ENCODE results near the gene ZNF79. TPM values are rescaled to one million over a fixed set of nuclear protein-coding genes. Genes with fewer than 3 reads are reported as not detected.

Gene ZNF79
- total RNA-seq, 1 donor from 2014 or later = 14.1 TPM

DNA sequence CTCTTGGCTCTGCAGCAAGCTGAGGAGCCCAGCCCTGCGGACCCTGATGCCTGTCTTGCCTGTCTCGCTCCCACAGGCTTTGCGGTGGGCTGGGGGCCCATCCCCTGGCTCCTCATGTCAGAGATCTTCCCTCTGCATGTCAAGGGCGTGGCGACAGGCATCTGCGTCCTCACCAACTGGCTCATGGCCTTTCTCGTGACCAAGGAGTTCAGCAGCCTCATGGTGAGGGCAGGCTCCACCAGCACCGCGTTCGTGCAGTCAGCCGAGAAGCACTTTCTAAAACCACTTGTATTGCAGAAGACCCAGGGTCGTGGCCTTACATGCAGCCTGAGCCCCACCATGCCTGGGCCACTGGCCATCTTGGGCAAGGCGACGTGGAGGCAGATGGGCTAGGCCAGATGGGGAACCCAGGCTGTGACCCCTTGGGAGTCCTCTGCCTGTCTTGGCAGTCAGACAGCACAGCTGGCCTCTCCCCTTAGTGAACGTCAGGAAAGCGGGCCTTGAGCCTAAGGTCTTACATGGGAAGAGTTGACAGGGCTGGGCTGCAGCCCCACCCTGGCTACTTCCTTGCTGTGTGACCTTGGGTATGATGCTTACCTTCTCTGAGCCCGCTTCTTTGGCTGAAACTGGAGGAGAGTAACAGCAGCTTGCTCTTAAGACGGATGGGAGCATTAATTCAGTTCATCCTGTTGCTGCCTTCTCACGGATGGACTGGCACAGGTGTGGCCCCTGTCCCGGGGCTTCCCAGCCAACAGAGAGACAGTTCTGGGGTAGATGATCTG lies 18.6 kb upstream of the ZNF79 start:
- Mint-ChIP-seq H3K36me3 (peaks cover 3% of the 10 kb centered on the region), H3K4me1 (ENCODE audit: unreplicated experiment) (peaks cover 3% of the 10 kb centered on the region), H3K4me3 (no peak overlapping the region), H3K27ac (no peak overlapping the region), H3K9me3 (no peaks in the 10 kb centered on the region), H3K27me3 (no peaks in the 10 kb centered on the region)
- TF ChIP-seq, protein P1, sequence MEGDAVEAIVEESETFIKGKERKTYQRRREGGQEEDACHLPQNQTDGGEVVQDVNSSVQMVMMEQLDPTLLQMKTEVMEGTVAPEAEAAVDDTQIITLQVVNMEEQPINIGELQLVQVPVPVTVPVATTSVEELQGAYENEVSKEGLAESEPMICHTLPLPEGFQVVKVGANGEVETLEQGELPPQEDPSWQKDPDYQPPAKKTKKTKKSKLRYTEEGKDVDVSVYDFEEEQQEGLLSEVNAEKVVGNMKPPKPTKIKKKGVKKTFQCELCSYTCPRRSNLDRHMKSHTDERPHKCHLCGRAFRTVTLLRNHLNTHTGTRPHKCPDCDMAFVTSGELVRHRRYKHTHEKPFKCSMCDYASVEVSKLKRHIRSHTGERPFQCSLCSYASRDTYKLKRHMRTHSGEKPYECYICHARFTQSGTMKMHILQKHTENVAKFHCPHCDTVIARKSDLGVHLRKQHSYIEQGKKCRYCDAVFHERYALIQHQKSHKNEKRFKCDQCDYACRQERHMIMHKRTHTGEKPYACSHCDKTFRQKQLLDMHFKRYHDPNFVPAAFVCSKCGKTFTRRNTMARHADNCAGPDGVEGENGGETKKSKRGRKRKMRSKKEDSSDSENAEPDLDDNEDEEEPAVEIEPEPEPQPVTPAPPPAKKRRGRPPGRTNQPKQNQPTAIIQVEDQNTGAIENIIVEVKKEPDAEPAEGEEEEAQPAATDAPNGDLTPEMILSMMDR (conservative IDR thresholded peaks at IDR 0.05) = no peak
- no peak for DNase-seq (ENCODE audit: extremely low spot score, unreplicated experiment)

GRCh38 chr9:127406799-127407491 lies 17.2 kb upstream of the ZNF79 start:
- no peak overlapping the region for H3K27ac Mint-ChIP-seq
- no peak overlapping the region for H3K4me3 Mint-ChIP-seq
- TF ChIP-seq, protein P1 (conservative IDR thresholded peaks at IDR 0.05) = no peak
- no peaks in the 10 kb centered on the region for H3K9me3 Mint-ChIP-seq
- peaks cover 3% of the 10 kb centered on the region for H3K36me3 Mint-ChIP-seq
- DNase-seq (ENCODE audit: extremely low spot score, unreplicated experiment) = no peak
- H3K27me3 Mint-ChIP-seq = no peaks in the 10 kb centered on the region
- peaks cover 3% of the 10 kb centered on the region for H3K4me1 Mint-ChIP-seq (ENCODE audit: unreplicated experiment)

DNA sequence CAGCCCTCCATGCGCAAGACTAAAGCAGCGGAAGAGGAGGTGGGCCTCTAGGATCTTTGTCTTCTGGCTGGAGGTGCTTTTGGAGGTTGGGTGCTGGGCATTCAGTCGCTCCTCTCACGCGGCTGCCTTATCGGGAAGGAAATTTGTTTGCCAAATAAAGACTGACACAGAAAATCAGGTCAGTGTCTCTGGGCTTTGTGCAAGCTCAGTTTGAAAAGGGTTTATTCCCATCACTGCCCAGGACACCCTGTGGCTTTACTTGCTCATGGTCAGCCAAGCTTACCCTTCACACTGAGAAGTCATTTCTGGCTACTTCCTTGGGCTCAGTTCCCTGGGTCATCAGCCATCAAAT lies 16.7 kb upstream of the ZNF79 start:
- no peak for DNase-seq (ENCODE audit: extremely low spot score, unreplicated experiment)
- no peaks in the 10 kb centered on the region for H3K9me3 Mint-ChIP-seq
- H3K4me3 Mint-ChIP-seq = no peak overlapping the region
- H3K36me3 Mint-ChIP-seq = peaks cover 3% of the 10 kb centered on the region
- H3K27me3 Mint-ChIP-seq = no peaks in the 10 kb centered on the region
- H3K27ac Mint-ChIP-seq = no peak overlapping the region
- TF ChIP-seq, protein P1 (conservative IDR thresholded peaks at IDR 0.05) = no peak
- H3K4me1 Mint-ChIP-seq (ENCODE audit: unreplicated experiment) = peaks cover 3% of the 10 kb centered on the region

GRCh38 chr9:127411122-127411521 lies 13.1 kb upstream of the ZNF79 start:
- H3K9me3 Mint-ChIP-seq = no peaks in the 10 kb centered on the region
- no peak for DNase-seq (ENCODE audit: extremely low spot score, unreplicated experiment)
- TF ChIP-seq, protein P1 (conservative IDR thresholded peaks at IDR 0.05) = no peak
- peaks cover 17% of the 10 kb centered on the region for H3K36me3 Mint-ChIP-seq
- H3K4me3 Mint-ChIP-seq = no peak overlapping the region
- no peaks in the 10 kb centered on the region for H3K27me3 Mint-ChIP-seq
- peaks cover 14% of the 10 kb centered on the region for H3K4me1 Mint-ChIP-seq (ENCODE audit: unreplicated experiment)
- no peak overlapping the region for H3K27ac Mint-ChIP-seq

GRCh38 chr9:127415141-127415540 lies 9.0 kb upstream of the ZNF79 start:
- H3K4me3 Mint-ChIP-seq = peak overlapping the region; percentile 6
- H3K27me3 Mint-ChIP-seq = no peaks in the 10 kb centered on the region
- TF ChIP-seq, protein P1 (conservative IDR thresholded peaks at IDR 0.05) = no peak
- H3K4me1 Mint-ChIP-seq (ENCODE audit: unreplicated experiment) = peaks cover 10% of the 10 kb centered on the region
- H3K36me3 Mint-ChIP-seq = peaks cover 14% of the 10 kb centered on the region
- no peak for DNase-seq (ENCODE audit: extremely low spot score, unreplicated experiment)
- H3K27ac Mint-ChIP-seq = peak overlapping the region; percentile 26
- no peaks in the 10 kb centered on the region for H3K9me3 Mint-ChIP-seq

All from type B pancreatic cell (in vitro differentiated cells).